Caki2 (cell line): Measurements from ENCODE around the gene WDR75. TPM values are rescaled to one million over a fixed set of nuclear protein-coding genes. Genes with fewer than 3 reads are reported as not detected.
A peak's percentile ranks its signal among the peaks of the same experiment; 100 is the strongest.
"Not testable (repeated sequence)": the region's sequence is repeated elsewhere in the genome, so short reads cannot be mapped to it uniquely, and the experiment has no call there.

Experiments used
- DNase-seq: peaks from one replicate; pipeline ENCODE4 v3.0.0-alpha.2; 2015; ENCODE audit warnings: low read depth
- in situ Hi-C: cut with HindIII; loops from 2 replicates; pipeline ENCODE4 v1.10.0; 2016; ENCODE audit warnings: low sequenced_read_pairs, low pct_unique_long_range_greater_than_20kb, mixed read lengths
- total RNA-seq: library from RNA; depleted of rRNA; stranded (reverse); fragments of >200 nt; shearing (Covaris generic); gene quantifications from 2 replicates; pipeline ENCODE4 v1.2.3, GENCODE V29; 2014; ENCODE audit warnings: low replicate concordance

WDR75 gene
- total RNA-seq, 1 experiment from 2014 or later = 30.8 TPM

GRCh38 chr2:189435803-189436202 is 5.5 kb upstream of the WDR75 start:
- not testable (repeated sequence) for DNase-seq

GRCh38 chr2:189437926-189438325 is 3.3 kb upstream of the WDR75 start:
- in situ Hi-C loops = no loop called here
- DNase-seq = no peak

More at GRCh38 chr2:189435803-189436202, 5.5 kb upstream of the WDR75 start:
- in situ Hi-C loops = not testable (repeated sequence)

GRCh38 chr2:189439342-189439741 is 1.9 kb upstream of the WDR75 start:
- in situ Hi-C loops = no loop called here
- no peak for DNase-seq

- in situ Hi-C loops = no loop called here
- no peak for DNase-seq
Observed at GRCh38 chr2:189440644-189440946, 679 bp upstream of the WDR75 start.

GRCh38 chr2:189441709-189442074 is 418 bp downstream of the WDR75 start:
- DNase-seq = no peak
- in situ Hi-C loops = no loop called here

GRCh38 chr2:189442468-189442867 is 1.2 kb downstream of the WDR75 start:
- in situ Hi-C loops = no loop called here
- DNase-seq = no peak

GRCh38 chr2:189444322-189444721 is 3.0 kb downstream of the WDR75 start:
- no peak for DNase-seq
- in situ Hi-C loops = no loop called here

- DNase-seq = no peak
- in situ Hi-C loops = no loop called here
Observed at GRCh38 chr2:189446780-189447179, 5.5 kb downstream of the WDR75 start.

GRCh38 chr2:189454009-189454408 is 12.7 kb downstream of the WDR75 start:
- in situ Hi-C loops = no loop called here
- DNase-seq = no peak

- in situ Hi-C loops = no loop called here
- no peak for DNase-seq
Observed at GRCh38 chr2:189465076-189465475, 23.8 kb downstream of the WDR75 start.

GRCh38 chr2:189465478-189465877 is 24.2 kb downstream of the WDR75 start:
- in situ Hi-C loops = no loop called here
- DNase-seq = no peak

- in situ Hi-C loops = no loop called here
- no peak for DNase-seq
Observed at GRCh38 chr2:189466046-189466445, 24.8 kb downstream of the WDR75 start.

GRCh38 chr2:189466656-189467055 is 25.4 kb downstream of the WDR75 start:
- in situ Hi-C loops = no loop called here
- DNase-seq = peak; percentile 6

- in situ Hi-C loops = no loop called here
- DNase-seq = no peak
Observed at GRCh38 chr2:189467160-189467559, 25.9 kb downstream of the WDR75 start.

- in situ Hi-C loops = no loop called here
- no peak for DNase-seq
Observed at GRCh38 chr2:189467593-189467992, 26.3 kb downstream of the WDR75 start.

- in situ Hi-C loops = no loop called here
- no peak for DNase-seq
Observed at GRCh38 chr2:189474526-189474925, 33.3 kb downstream of the WDR75 start.

GRCh38 chr2:189477756-189478155 is 36.5 kb downstream of the WDR75 start:
- in situ Hi-C loops = no loop called here
- DNase-seq = no peak

GRCh38 chr2:189478289-189478688 is 37.0 kb downstream of the WDR75 start:
- DNase-seq, in situ Hi-C loops: not testable (repeated sequence)

- in situ Hi-C loops = no loop called here
- no peak for DNase-seq
Observed at GRCh38 chr2:189481071-189481470, 39.8 kb downstream of the WDR75 start.

- in situ Hi-C loops = no loop called here
Observed at GRCh38 chr2:189483571-189483970, 42.3 kb downstream of the WDR75 start.

More at GRCh38 chr2:189483571-189483970, 42.3 kb downstream of the WDR75 start:
- DNase-seq = no peak
